ENCODE results near the gene JADE2. TPM values are rescaled to one million over a fixed set of nuclear protein-coding genes. Genes with fewer than 3 reads are reported as not detected.

The JADE2 gene
- total and polyA plus RNA-seq, 2 experiments from 2014 or later, result 16.2 to 40.8 TPM

GRCh38 chr5:134533115-134533815, 7.8 kb downstream of the JADE2 start:
- peaks cover 11% of the 10 kb centered on the region for H4K20me1 ChIP-seq (replicated peaks; ENCODE audit: insufficient read depth)
- H3K36me3 Mint-ChIP-seq (ENCODE audit: low read depth), result peaks cover 26% of the 10 kb centered on the region

GRCh38 chr5:134534058-134534725, 8.7 kb downstream of the JADE2 start:
- H3K27me3 Mint-ChIP-seq (ENCODE audit: insufficient read depth, low read depth, poor library complexity), result peaks cover 4% of the 10 kb centered on the region
- peak; percentile 11 for ATAC-seq
- H3K36me3 ChIP-seq (ENCODE audit: insufficient read depth), result peaks cover 14% of the 10 kb centered on the region; the same call in 1 of the 2 replicates
- no peak overlapping the region; the same call in 1 of the 2 replicates for H3K27ac Mint-ChIP-seq
- peaks cover 46% of the 10 kb centered on the region for H3K4me1 ChIP-seq (ENCODE audit: insufficient read depth)
- no peak for DNase-seq (ENCODE audit: low spot score)
- no peak overlapping the region for H3K4me3 Mint-ChIP-seq
- H3K4me2 ChIP-seq, result no peak overlapping the region
- H4K20me1 ChIP-seq (replicated peaks; ENCODE audit: insufficient read depth), result peaks cover 4% of the 10 kb centered on the region
- H2AFZ ChIP-seq, result no peak overlapping the region
- H3F3A ChIP-seq (replicated peaks; ENCODE audit: low read depth), result peaks cover 12% of the 10 kb centered on the region; the same call in 1 of the 2 replicates
- peaks cover 67% of the 10 kb centered on the region for H3K4me1 Mint-ChIP-seq
- H3K27ac ChIP-seq (ENCODE audit: low read depth), result 0 out of 2 replicates have a peak overlapping the region, but pooled peaks have one; percentile 50
- H3K27me3 ChIP-seq (ENCODE audit: insufficient read depth), result no peaks in the 10 kb centered on the region
- no peaks in the 10 kb centered on the region for H3K9me2 ChIP-seq (ENCODE audit: insufficient read depth)
- no peak overlapping the region for H3K4me3 ChIP-seq
- no peaks in the 10 kb centered on the region for H3K9me3 Mint-ChIP-seq
- TF ChIP-seq CTCF (conservative IDR thresholded peaks at IDR 0.05; ENCODE audit: low read depth in 2 of 2) (peak in 1 of 2 experiments; percentile 8; a peak in 1 of 4 replicates), NANOG (IDR thresholded peaks at IDR 0.05; ENCODE audit: borderline replicate concordance) (no peak)
- peaks cover 84% of the 10 kb centered on the region for H3K79me2 ChIP-seq (replicated peaks; ENCODE audit: insufficient read depth)
- peaks cover 32% of the 10 kb centered on the region for H3K36me3 Mint-ChIP-seq (ENCODE audit: low read depth)

More at GRCh38 chr5:134533115-134533815, 7.8 kb downstream of the JADE2 start:
- Histone ChIP-seq H3K36me3 (ENCODE audit: insufficient read depth) (peaks cover 10% of the 10 kb centered on the region; the same call in 1 of the 2 replicates), H3K9me2 (ENCODE audit: insufficient read depth) (no peaks in the 10 kb centered on the region), H3K4me3 (no peak overlapping the region), H3K27ac (ENCODE audit: low read depth) (peak overlapping the region; percentile 69; the same call in 1 of the 2 replicates), H2AFZ (no peak overlapping the region), H3K4me1 (ENCODE audit: insufficient read depth) (peaks cover 55% of the 10 kb centered on the region), H3K27me3 (ENCODE audit: insufficient read depth) (no peaks in the 10 kb centered on the region), H3K4me2 (peak overlapping the region; percentile 65), H3F3A (replicated peaks; ENCODE audit: low read depth) (peaks cover 16% of the 10 kb centered on the region; the same call in 1 of the 2 replicates), H3K79me2 (replicated peaks; ENCODE audit: insufficient read depth) (peaks cover 94% of the 10 kb centered on the region)
- TF ChIP-seq JUNB (IDR thresholded peaks at IDR 0.05; ENCODE audit: unreplicated experiment) (no peak), NANOG (IDR thresholded peaks at IDR 0.05; ENCODE audit: borderline replicate concordance) (no peak), REST (IDR thresholded peaks at IDR 0.05; ENCODE audit: unreplicated experiment) (no peak)
- Mint-ChIP-seq H3K9me3 (no peaks in the 10 kb centered on the region), H3K27me3 (ENCODE audit: insufficient read depth, low read depth, poor library complexity) (peaks cover 5% of the 10 kb centered on the region), H3K4me1 (peaks cover 75% of the 10 kb centered on the region), H3K4me3 (no peak overlapping the region), H3K27ac (peak overlapping the region; percentile 76; the same call in 1 of the 2 replicates)
- no peak for DNase-seq (ENCODE audit: low spot score)
- peak; percentile 11; the same call in 1 of the 3 replicates for ATAC-seq

Data from GM23338 (cell line).